ENCODE results near the gene ARHGDIG.

Gene ARHGDIG

GRCh38 chr16:275786-276232 is 4.6 kb upstream of the ARHGDIG start, which contains the start of gene RGS11:
Gene RGS11 (minus strand): TSS chr16:275944. CDS start chr16:275911, 33 bp downstream.
- TF ChIP-seq, protein P1, sequence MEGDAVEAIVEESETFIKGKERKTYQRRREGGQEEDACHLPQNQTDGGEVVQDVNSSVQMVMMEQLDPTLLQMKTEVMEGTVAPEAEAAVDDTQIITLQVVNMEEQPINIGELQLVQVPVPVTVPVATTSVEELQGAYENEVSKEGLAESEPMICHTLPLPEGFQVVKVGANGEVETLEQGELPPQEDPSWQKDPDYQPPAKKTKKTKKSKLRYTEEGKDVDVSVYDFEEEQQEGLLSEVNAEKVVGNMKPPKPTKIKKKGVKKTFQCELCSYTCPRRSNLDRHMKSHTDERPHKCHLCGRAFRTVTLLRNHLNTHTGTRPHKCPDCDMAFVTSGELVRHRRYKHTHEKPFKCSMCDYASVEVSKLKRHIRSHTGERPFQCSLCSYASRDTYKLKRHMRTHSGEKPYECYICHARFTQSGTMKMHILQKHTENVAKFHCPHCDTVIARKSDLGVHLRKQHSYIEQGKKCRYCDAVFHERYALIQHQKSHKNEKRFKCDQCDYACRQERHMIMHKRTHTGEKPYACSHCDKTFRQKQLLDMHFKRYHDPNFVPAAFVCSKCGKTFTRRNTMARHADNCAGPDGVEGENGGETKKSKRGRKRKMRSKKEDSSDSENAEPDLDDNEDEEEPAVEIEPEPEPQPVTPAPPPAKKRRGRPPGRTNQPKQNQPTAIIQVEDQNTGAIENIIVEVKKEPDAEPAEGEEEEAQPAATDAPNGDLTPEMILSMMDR (IDR thresholded peaks at IDR 0.05; ENCODE audit: borderline replicate concordance, extremely low read depth, low read length, poor library complexity, severe bottlenecking), result no peak
- TF ChIP-seq EZH2 (IDR thresholded peaks at IDR 0.05; ENCODE audit: borderline replicate concordance, low read depth, low read length, severe bottlenecking), result no peak
- Histone ChIP-seq H3K27me3 (ENCODE audit: insufficient read depth, low read length, poor library complexity) (no peaks in the 10 kb centered on the region), H2AFZ (ENCODE audit: low read depth, low read length) (no peak within 1 kb of the TSS), H3K4me1 (ENCODE audit: insufficient read depth, low read length) (peaks cover 3% of the 10 kb centered on the region; the same call in 1 of the 2 replicates), H3K27ac (ENCODE audit: low read length) (no peak within 1 kb of the TSS), H3K79me2 (ENCODE audit: insufficient read depth, low read length) (no peaks in the 10 kb centered on the region), H3K36me3 (ENCODE audit: insufficient read depth, low read length) (no peaks in the 10 kb centered on the region), H3K4me2 (ENCODE audit: insufficient read depth, low read length) (no peak within 1 kb of the TSS), H3K4me3 (ENCODE audit: low read depth in 1 of 2, low read length in 2 of 2) (no peak within 1 kb of the TSS), H3K9me3 (ENCODE audit: insufficient read depth, low read length, severe bottlenecking) (no peaks in the 10 kb centered on the region), H4K20me1 (ENCODE audit: insufficient read depth, low read length) (peaks cover 4% of the 10 kb centered on the region; the same call in 1 of the 2 replicates), H3K9ac (ENCODE audit: low read depth, low read length) (no peak within 1 kb of the TSS)
- ATAC-seq (ENCODE audit: insufficient read depth, low read depth) (no peak), DNase-seq (no peak)

- Histone ChIP-seq H3K4me3 (ENCODE audit: low read depth in 1 of 2, low read length in 2 of 2) (no peak overlapping the region), H3K4me2 (ENCODE audit: insufficient read depth, low read length) (no peak overlapping the region), H3K79me2 (ENCODE audit: insufficient read depth, low read length) (no peaks in the 10 kb centered on the region), H3K27ac (ENCODE audit: low read length) (no peak overlapping the region), H3K36me3 (ENCODE audit: insufficient read depth, low read length) (no peaks in the 10 kb centered on the region), H3K9ac (ENCODE audit: low read depth, low read length) (no peak overlapping the region), H3K9me3 (ENCODE audit: insufficient read depth, low read length, severe bottlenecking) (no peaks in the 10 kb centered on the region), H3K27me3 (ENCODE audit: insufficient read depth, low read length, poor library complexity) (no peaks in the 10 kb centered on the region), H2AFZ (ENCODE audit: low read depth, low read length) (no peak overlapping the region), H4K20me1 (ENCODE audit: insufficient read depth, low read length) (peaks cover 4% of the 10 kb centered on the region; the same call in 1 of the 2 replicates), H3K4me1 (ENCODE audit: insufficient read depth, low read length) (peaks cover 3% of the 10 kb centered on the region; the same call in 1 of the 2 replicates)
- TF ChIP-seq EZH2 (IDR thresholded peaks at IDR 0.05; ENCODE audit: borderline replicate concordance, low read depth, low read length, severe bottlenecking), result no peak
- TF ChIP-seq, protein P1 (IDR thresholded peaks at IDR 0.05; ENCODE audit: borderline replicate concordance, extremely low read depth, low read length, poor library complexity, severe bottlenecking), result no peak
- ATAC-seq (ENCODE audit: insufficient read depth, low read depth) (no peak), DNase-seq (no peak)
Observed at GRCh38 chr16:276426-277077, 3.8 kb upstream of the ARHGDIG start.

DNA sequence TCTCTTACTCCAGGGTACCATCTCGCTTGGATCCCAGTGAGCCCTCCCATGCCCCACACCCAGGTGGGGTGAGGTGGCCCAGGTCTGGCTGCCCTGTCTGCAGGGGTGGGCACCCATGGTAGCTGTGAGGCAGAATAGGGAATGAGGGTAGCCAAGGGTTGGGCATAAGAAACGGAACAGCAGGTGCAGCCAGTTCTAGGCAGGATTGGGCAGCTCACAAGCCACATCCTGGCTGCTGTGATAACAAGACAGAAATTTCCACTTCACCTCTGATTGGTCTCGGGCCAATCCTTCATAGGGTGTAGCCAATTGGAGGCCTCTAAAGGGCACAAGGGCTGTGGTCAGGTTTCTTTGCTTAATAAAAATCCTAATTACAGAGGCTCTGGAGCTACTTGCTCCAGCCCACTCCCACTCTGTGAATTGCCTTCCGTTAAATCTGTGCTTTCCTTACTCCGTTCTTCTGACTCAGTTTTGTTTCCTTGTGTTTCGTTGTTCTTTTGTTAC is 1.5 kb upstream of the ARHGDIG start:
- DNase-seq (peak; percentile 63), ATAC-seq (ENCODE audit: insufficient read depth, low read depth) (peak; percentile 92)
- Histone ChIP-seq H3K36me3 (ENCODE audit: insufficient read depth, low read length) (no peaks in the 10 kb centered on the region), H3K4me1 (ENCODE audit: insufficient read depth, low read length) (peaks cover 3% of the 10 kb centered on the region; the same call in 1 of the 2 replicates), H3K27ac (ENCODE audit: low read length) (no peak overlapping the region), H4K20me1 (ENCODE audit: insufficient read depth, low read length) (peaks cover 4% of the 10 kb centered on the region; the same call in 1 of the 2 replicates), H3K9me3 (ENCODE audit: insufficient read depth, low read length, severe bottlenecking) (no peaks in the 10 kb centered on the region), H3K9ac (ENCODE audit: low read depth, low read length) (no peak overlapping the region), H3K27me3 (ENCODE audit: insufficient read depth, low read length, poor library complexity) (no peaks in the 10 kb centered on the region), H3K79me2 (ENCODE audit: insufficient read depth, low read length) (no peaks in the 10 kb centered on the region), H3K4me3 (ENCODE audit: low read depth in 1 of 2, low read length in 2 of 2) (no peak overlapping the region), H2AFZ (ENCODE audit: low read depth, low read length) (no peak overlapping the region), H3K4me2 (ENCODE audit: insufficient read depth, low read length) (no peak overlapping the region)
- TF ChIP-seq EZH2 (IDR thresholded peaks at IDR 0.05; ENCODE audit: borderline replicate concordance, low read depth, low read length, severe bottlenecking), result no peak
- TF ChIP-seq, protein P1 (IDR thresholded peaks at IDR 0.05; ENCODE audit: borderline replicate concordance, extremely low read depth, low read length, poor library complexity, severe bottlenecking), result no peak

All from DND-41 (cell line).